Measurements from ENCODE around the gene PSEN1.

DNA sequence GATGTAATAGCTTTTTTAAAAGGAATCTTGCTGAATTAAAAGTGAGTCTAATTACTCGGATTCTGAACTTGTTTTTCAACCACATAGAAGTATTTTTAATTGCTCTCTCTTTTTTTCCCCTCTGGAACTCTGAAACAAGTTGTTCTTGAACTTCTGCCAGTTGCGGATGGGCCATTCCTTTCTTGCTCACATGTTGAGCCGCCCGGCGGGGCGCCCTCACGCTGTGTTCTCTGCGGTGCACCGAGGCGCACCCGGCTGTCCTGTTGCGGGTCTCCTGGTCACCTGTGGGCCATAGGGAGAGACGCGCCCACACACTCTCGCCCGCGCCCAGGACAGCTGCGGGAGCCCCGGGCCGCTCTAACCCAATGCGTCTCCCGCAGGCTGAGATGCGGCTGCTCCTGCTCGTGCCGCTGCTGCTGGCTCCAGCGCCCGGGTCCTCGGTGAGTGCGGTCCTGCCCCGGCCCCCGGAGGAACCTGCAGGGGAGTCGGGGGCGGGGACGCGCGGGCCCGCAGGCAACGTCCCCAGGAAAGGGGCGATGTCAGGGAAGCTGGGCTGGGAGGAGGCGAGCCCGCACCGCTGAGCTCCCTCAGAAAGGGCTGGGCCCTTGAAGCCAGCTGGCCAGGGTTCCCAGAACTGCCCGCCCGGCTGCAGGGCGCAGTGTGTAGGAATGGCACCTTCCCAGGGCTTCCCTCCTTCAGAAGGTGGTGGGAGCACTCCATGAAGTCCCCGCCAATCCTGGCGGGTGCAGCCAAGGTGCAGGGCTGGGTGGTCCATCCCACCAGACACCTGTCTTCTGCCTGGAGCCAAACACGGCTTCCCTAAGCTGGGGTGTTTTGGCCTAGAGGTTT, 103.3 kb downstream of the PSEN1 start:
- TF ChIP-seq, protein P1, sequence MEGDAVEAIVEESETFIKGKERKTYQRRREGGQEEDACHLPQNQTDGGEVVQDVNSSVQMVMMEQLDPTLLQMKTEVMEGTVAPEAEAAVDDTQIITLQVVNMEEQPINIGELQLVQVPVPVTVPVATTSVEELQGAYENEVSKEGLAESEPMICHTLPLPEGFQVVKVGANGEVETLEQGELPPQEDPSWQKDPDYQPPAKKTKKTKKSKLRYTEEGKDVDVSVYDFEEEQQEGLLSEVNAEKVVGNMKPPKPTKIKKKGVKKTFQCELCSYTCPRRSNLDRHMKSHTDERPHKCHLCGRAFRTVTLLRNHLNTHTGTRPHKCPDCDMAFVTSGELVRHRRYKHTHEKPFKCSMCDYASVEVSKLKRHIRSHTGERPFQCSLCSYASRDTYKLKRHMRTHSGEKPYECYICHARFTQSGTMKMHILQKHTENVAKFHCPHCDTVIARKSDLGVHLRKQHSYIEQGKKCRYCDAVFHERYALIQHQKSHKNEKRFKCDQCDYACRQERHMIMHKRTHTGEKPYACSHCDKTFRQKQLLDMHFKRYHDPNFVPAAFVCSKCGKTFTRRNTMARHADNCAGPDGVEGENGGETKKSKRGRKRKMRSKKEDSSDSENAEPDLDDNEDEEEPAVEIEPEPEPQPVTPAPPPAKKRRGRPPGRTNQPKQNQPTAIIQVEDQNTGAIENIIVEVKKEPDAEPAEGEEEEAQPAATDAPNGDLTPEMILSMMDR (IDR thresholded peaks at IDR 0.05 in 2 of 3, conservative IDR thresholded peaks at IDR 0.05 in 1 of 3; ENCODE audit: borderline replicate concordance in 1 of 3, insufficient read depth in 1 of 3, low read depth in 2 of 3, low read length in 2 of 3): no peak
- no peak for TF ChIP-seq ZNF274 (IDR thresholded peaks at IDR 0.05; ENCODE audit: low read depth, low read length)
- no peak for TF ChIP-seq ZFX (IDR thresholded peaks at IDR 0.05)
- no peak for TF ChIP-seq EZH2 (IDR thresholded peaks at IDR 0.05)

All from HCT116 (cell line).